HL-60 (cell line): ENCODE measurements around the gene FGD3.

ENCODE experiments used
- DNase-seq, 2 experiments: peaks; one replicate each; pipeline ENCODE4 v3.0.0-alpha.2; 2010 to 2020; ENCODE audit warnings: low read depth in 1 of 2, low spot score in 1 of 2
- H3K27ac ChIP-seq: fragments of 250-450 bp; sonication (Bioruptor Pico); replicated peaks from 2 replicates; pipeline ENCODE4 v1.5.1; 2020; ENCODE audit warnings: mild to moderate bottlenecking, moderate library complexity
- H3K27me3 ChIP-seq: fragments of 250-450 bp; sonication (Bioruptor Pico); 2 replicates; pipeline ENCODE4 v1.5.1; 2021; ENCODE audit warnings: mild to moderate bottlenecking, moderate library complexity; ENCODE audit not compliant: insufficient read depth, poor library complexity, severe bottlenecking
- H3K4me3 ChIP-seq: replicated peaks from 2 replicates; pipeline ENCODE4 v1.5.1; 2011; ENCODE audit warnings: mild to moderate bottlenecking, control low read depth, low read length; ENCODE audit not compliant: insufficient read depth
- CTCF ChIP-seq: IDR thresholded peaks from one replicate; pipeline ENCODE4 v1.5.1; 2011; ENCODE audit warnings: low read length, control low read depth, inconsistent platforms; ENCODE audit not compliant: insufficient read depth
- GABPA ChIP-seq: IDR thresholded peaks from 2 replicates; pipeline ENCODE4 v1.6.1; 2012; ENCODE audit warnings: low read depth
- POLR2AphosphoS5 ChIP-seq: IDR thresholded peaks from 2 replicates; pipeline ENCODE4 v1.6.1; 2012; ENCODE audit warnings: low read depth
- REST ChIP-seq: IDR thresholded peaks from 2 replicates; pipeline ENCODE4 v1.6.1; 2012; ENCODE audit warnings: low read depth; ENCODE audit not compliant: insufficient replicate concordance
- SPI1 ChIP-seq: IDR thresholded peaks from 2 replicates; pipeline ENCODE4 v1.6.1; 2012; ENCODE audit warnings: low read depth, mild to moderate bottlenecking, borderline replicate concordance

The FGD3 gene

GRCh38 chr9:93050231-93050630 is 102.9 kb downstream of the FGD3 start:
- TF ChIP-seq SPI1 (no peak), GABPA (no peak), POLR2AphosphoS5 (no peak), REST (no peak), CTCF (no peak)
- no peak for DNase-seq
- Histone ChIP-seq H3K4me3 (no peak overlapping the region), H3K27me3 (no peaks in the 10 kb centered on the region), H3K27ac (no peak overlapping the region)

- H3K27ac ChIP-seq, result no peak overlapping the region
- DNase-seq, result no peak
- TF ChIP-seq SPI1, result no peak
- no peak for TF ChIP-seq POLR2AphosphoS5
- no peak for TF ChIP-seq REST
- TF ChIP-seq CTCF, result no peak
- TF ChIP-seq GABPA, result no peak
- H3K27me3 ChIP-seq, result no peaks in the 10 kb centered on the region
- H3K4me3 ChIP-seq, result no peak overlapping the region
Measured at GRCh38 chr9:93051680-93052089, 104.4 kb downstream of the FGD3 start.

- no peaks in the 10 kb centered on the region for H3K27me3 ChIP-seq
- H3K4me3 ChIP-seq, result no peak overlapping the region
- DNase-seq, result no peak
- TF ChIP-seq CTCF (no peak), POLR2AphosphoS5 (no peak), GABPA (no peak), SPI1 (no peak), REST (no peak)
- no peak overlapping the region for H3K27ac ChIP-seq
Measured at GRCh38 chr9:93052791-93053540, 105.6 kb downstream of the FGD3 start.
